HCT116 (cell line): Measurements from ENCODE around the gene CDK4. TPM values are rescaled to one million over a fixed set of nuclear protein-coding genes. Genes with fewer than 3 reads are reported as not detected.

Experiments used
- ATAC-seq: fragments of 200-7000 bp; cut with Tn5 transposase; 2 replicates; pipeline ENCODE4 v1.9.1; 2020; ENCODE audit warnings: mild to moderate bottlenecking, moderate library complexity
- BruUV-seq: library from RNA; stranded (reverse); fragments of 400-500 nt; replicated peaks from 2 replicates; lab custom pipeline; 2021; lab: Mats Ljungman, UMichigan
- CTCF ChIA-PET: fragments of 300-600 bp; sonication (Branson Sonifier 250); formaldehyde crosslinking; loops from one replicate; lab custom pipeline; 2021; ENCODE audit warnings: antibody characterized with exemption; lab: Charles Lee
- POLR2A ChIA-PET: fragments of 300-600, 350-600 bp; sonication (Branson Sonifier 250); formaldehyde crosslinking; loops from one replicate; lab custom pipeline; 2021; ENCODE audit warnings: antibody characterized with exemption; lab: Charles Lee
- RAD21 ChIA-PET, 2 experiments: fragments of 300-600 bp; sonication (Branson Sonifier 250); formaldehyde crosslinking; loops; one replicate each; lab custom pipeline; 2023; ENCODE audit warnings: low total read pairs in 2 of 2; ENCODE audit not compliant: uncharacterized antibody in 2 of 2, unreplicated experiment in 2 of 2, low non-redundant PET in 1 of 2; lab: Charles Lee
- DNase-seq: peaks from one replicate; pipeline ENCODE4 v3.0.0-alpha.2; 2010; ENCODE audit warnings: low read depth, low spot score
- H2AFZ ChIP-seq: fragments of 200-600 bp; shearing (Covaris generic), sonication (generic); 2 replicates; pipeline ENCODE4 v1.6.1; 2017; ENCODE audit warnings: low read depth, mixed run types, mixed read lengths, antibody characterized with exemption, low read length; ENCODE audit not compliant: poor library complexity, severe bottlenecking
- H3K27ac ChIP-seq: 2 replicates; pipeline ENCODE4 v1.5.1; 2012; ENCODE audit warnings: low read depth, low read length
- H3K27me3 ChIP-seq: fragments of 200-600 bp; sonication (generic); 2 replicates; pipeline ENCODE4 v1.6.1; 2016; ENCODE audit warnings: mixed run types, low read length, mixed read lengths; ENCODE audit not compliant: insufficient read depth
- H3K36me3 ChIP-seq, 2 experiments: fragments of 200-500 bp in 1 of 2; fragments of 200-600 bp in 1 of 2; sonication (Bioruptor generic) in 1 of 2; sonication (generic) in 1 of 2; 2 replicates each; pipeline versions ENCODE4 v1.5.1 to v1.6.1; 2014 to 2016; ENCODE audit warnings: low read length in 2 of 2, inconsistent platforms in 1 of 2, mixed read lengths in 1 of 2, mixed run types in 1 of 2; ENCODE audit not compliant: insufficient read depth in 2 of 2, control insufficient read depth in 1 of 2
- H3K4me1 ChIP-seq, 2 experiments: fragments of 200-600 bp in 1 of 2; sonication (generic) in 1 of 2; 2 replicates each; pipeline versions ENCODE4 v1.5.1 to v1.6.1; 2012 to 2017; ENCODE audit warnings: low read length in 2 of 2, inconsistent platforms in 1 of 2, mild to moderate bottlenecking in 1 of 2, mixed read lengths in 1 of 2, mixed run types in 1 of 2, moderate library complexity in 1 of 2; ENCODE audit not compliant: insufficient read depth in 2 of 2, control insufficient read depth in 1 of 2
- H3K4me2 ChIP-seq: fragments of 200-600 bp; sonication (generic); 2 replicates; pipeline ENCODE4 v1.6.1; 2017; ENCODE audit warnings: mixed run types, low read length, mixed read lengths
- H3K4me3 ChIP-seq, 2 experiments: fragments of 200-600 bp in 1 of 2; sonication (generic) in 1 of 2; replicated peaks in 1 of 2; 2 replicates each; pipeline ENCODE4 v1.5.1; 2011 to 2016; ENCODE audit warnings: low read length in 2 of 2, control low read depth in 1 of 2, low read depth in 1 of 2, mild to moderate bottlenecking in 1 of 2, mixed read lengths in 1 of 2, mixed run types in 1 of 2
- H3K79me2 ChIP-seq: fragments of 200-600 bp; sonication (generic); 2 replicates; pipeline ENCODE4 v1.6.1; 2017; ENCODE audit warnings: mild to moderate bottlenecking, mixed run types, low read length, moderate library complexity, mixed read lengths; ENCODE audit not compliant: insufficient read depth
- H3K9ac ChIP-seq: fragments of 200-600 bp; sonication (generic); 2 replicates; pipeline ENCODE4 v1.6.1; 2016; ENCODE audit warnings: low read length, mixed read lengths
- H3K9me2 ChIP-seq: fragments of 200-600 bp; sonication (generic), shearing (Covaris generic); 2 replicates; pipeline ENCODE4 v1.6.1; 2017; ENCODE audit warnings: mixed run types, mild to moderate bottlenecking, moderate library complexity; ENCODE audit not compliant: insufficient read depth
- H3K9me3 ChIP-seq, 2 experiments: fragments of 200-500 bp in 1 of 2; fragments of 200-600 bp in 1 of 2; sonication (Bioruptor generic) in 1 of 2; sonication (generic) in 1 of 2; 2 replicates each; pipeline ENCODE4 v1.6.1; 2014 to 2017; ENCODE audit warnings: low read length in 2 of 2, mixed read lengths in 2 of 2, inconsistent platforms in 1 of 2, low read depth in 1 of 2, mild to moderate bottlenecking in 1 of 2, mixed run types in 1 of 2, moderate library complexity in 1 of 2; ENCODE audit not compliant: control insufficient read depth in 1 of 2, insufficient read depth in 1 of 2
- H4K20me1 ChIP-seq: fragments of 200-600 bp; sonication (generic), shearing (Covaris generic); 2 replicates; pipeline ENCODE4 v1.6.1; 2017; ENCODE audit warnings: mixed run types, mild to moderate bottlenecking, moderate library complexity; ENCODE audit not compliant: insufficient read depth
- CEBPB ChIP-seq: IDR thresholded peaks from 2 replicates; pipeline ENCODE4 v1.6.1; 2012; ENCODE audit warnings: low read depth
- JUND ChIP-seq: IDR thresholded peaks from 2 replicates; pipeline ENCODE4 v1.6.1; 2012
- RAD21 ChIP-seq: IDR thresholded peaks from 2 replicates; pipeline ENCODE4 v1.6.1; 2012; ENCODE audit warnings: low read depth, mild to moderate bottlenecking
- SRF ChIP-seq: IDR thresholded peaks from 2 replicates; pipeline ENCODE4 v1.6.1; 2012; ENCODE audit warnings: low read depth
- ZNF274 ChIP-seq: fragments of 200-500 bp; sonication (Bioruptor generic); IDR thresholded peaks from 2 replicates; pipeline ENCODE4 v1.6.1; 2014; ENCODE audit warnings: mild to moderate bottlenecking, low read depth, low read length, inconsistent platforms
- intact Hi-C: fragments of 100-400 bp; cut with micrococcal nuclease; formaldehyde crosslinking; loops from 2 replicates; pipeline ENCODE4 v1.10.0; 2022
- total RNA-seq: library from RNA; stranded (reverse); gene quantifications from one replicate; pipeline ENCODE4 v1.2.1, GENCODE V29; 2021; ENCODE audit not compliant: unreplicated experiment
- TF ChIP-seq, protein P1 (sequence below): IDR thresholded peaks from 2 replicates; pipeline ENCODE4 v1.6.1; 2012
- TF ChIP-seq, protein P2 (sequence below): IDR thresholded peaks from 2 replicates; pipeline ENCODE4 v1.6.1; 2012
- TF ChIP-seq, protein P3 (sequence below), 3 experiments: fragments of 200-600 bp in 1 of 3; sonication (generic) in 1 of 3; IDR thresholded peaks in 2 of 3; conservative IDR thresholded peaks in 1 of 3; 2 replicates each; pipeline ENCODE4 v1.5.1; 2012 to 2017; ENCODE audit warnings: low read depth in 2 of 3, low read length in 2 of 3, antibody characterized with exemption in 1 of 3, borderline replicate concordance in 1 of 3, control low read depth in 1 of 3, mild to moderate bottlenecking in 1 of 3, mixed read lengths in 1 of 3, mixed run types in 1 of 3, moderate library complexity in 1 of 3; ENCODE audit not compliant: insufficient read depth in 1 of 3

CDK4 gene
- total RNA-seq, 1 experiment from 2014 or later: 206 TPM

DNA sequence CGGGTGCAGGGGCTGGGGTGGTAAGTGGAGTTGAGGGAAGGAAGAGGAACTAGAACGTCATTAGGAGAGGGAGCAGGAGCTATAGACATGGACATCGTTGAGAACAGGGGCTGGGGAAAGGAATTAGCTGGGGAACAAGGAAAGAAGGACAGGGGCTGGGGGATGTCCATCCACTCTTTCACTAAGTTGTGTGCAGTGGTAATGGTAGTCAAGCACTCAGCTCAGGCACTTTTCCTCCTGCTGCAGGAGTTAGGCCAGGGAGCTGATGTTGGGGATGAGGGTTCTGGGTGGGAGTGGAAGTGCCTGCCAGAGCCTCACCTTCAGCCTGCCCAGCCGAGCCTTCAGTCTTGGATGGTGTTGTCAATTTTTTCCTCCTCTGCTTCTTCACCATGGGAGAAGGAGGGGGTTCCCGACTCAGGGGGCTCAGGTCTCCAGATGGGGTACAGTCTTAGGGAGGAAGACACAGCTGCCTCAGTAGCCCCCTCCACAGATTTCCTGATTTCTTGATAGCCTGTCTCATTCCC lies 22.7 kb downstream of the CDK4 start:
- POLR2A ChIA-PET: no interaction called here

More for the DNA sequence above, 22.7 kb downstream of the CDK4 start:
- Histone ChIP-seq H3K9me2 (no peaks in the 10 kb centered on the region), H3K4me2 (no peak overlapping the region), H4K20me1 (no peaks in the 10 kb centered on the region), H3K4me3 (no peak overlapping the region), H3K36me3 (peaks cover 4 to 14% of the 10 kb centered on the region in 2 experiments; a peak in 3 of 4 replicates), H2AFZ (no peak overlapping the region), H3K9me3 (no peaks in the 10 kb centered on the region), H3K27ac (no peak overlapping the region), H3K27me3 (no peaks in the 10 kb centered on the region), H3K4me1 (peaks cover 7 to 18% of the 10 kb centered on the region in 2 experiments; a peak in 3 of 4 replicates), H3K9ac (no peak overlapping the region), H3K79me2 (no peaks in the 10 kb centered on the region)
- RAD21 ChIA-PET: no interaction called here
- DNase-seq (no peak), ATAC-seq (no peak)
- CTCF ChIA-PET: interaction anchor here (0.6 to 1.1 kb wide), 3 partner anchors 9 to 486 kb away, joined by 3 to 6 read pairs (median 3); no protein-coding TSS in a partner anchor
- BruUV-seq: no TSS peak
- intact Hi-C loops: no loop called here
- TF ChIP-seq, protein P1, sequence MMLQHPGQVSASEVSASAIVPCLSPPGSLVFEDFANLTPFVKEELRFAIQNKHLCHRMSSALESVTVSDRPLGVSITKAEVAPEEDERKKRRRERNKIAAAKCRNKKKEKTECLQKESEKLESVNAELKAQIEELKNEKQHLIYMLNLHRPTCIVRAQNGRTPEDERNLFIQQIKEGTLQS: no peak
- TF ChIP-seq CEBPB: no peak
- no peak for TF ChIP-seq ZNF274
- TF ChIP-seq, protein P2, sequence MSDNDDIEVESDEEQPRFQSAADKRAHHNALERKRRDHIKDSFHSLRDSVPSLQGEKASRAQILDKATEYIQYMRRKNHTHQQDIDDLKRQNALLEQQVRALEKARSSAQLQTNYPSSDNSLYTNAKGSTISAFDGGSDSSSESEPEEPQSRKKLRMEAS: no peak
- TF ChIP-seq, protein P3, sequence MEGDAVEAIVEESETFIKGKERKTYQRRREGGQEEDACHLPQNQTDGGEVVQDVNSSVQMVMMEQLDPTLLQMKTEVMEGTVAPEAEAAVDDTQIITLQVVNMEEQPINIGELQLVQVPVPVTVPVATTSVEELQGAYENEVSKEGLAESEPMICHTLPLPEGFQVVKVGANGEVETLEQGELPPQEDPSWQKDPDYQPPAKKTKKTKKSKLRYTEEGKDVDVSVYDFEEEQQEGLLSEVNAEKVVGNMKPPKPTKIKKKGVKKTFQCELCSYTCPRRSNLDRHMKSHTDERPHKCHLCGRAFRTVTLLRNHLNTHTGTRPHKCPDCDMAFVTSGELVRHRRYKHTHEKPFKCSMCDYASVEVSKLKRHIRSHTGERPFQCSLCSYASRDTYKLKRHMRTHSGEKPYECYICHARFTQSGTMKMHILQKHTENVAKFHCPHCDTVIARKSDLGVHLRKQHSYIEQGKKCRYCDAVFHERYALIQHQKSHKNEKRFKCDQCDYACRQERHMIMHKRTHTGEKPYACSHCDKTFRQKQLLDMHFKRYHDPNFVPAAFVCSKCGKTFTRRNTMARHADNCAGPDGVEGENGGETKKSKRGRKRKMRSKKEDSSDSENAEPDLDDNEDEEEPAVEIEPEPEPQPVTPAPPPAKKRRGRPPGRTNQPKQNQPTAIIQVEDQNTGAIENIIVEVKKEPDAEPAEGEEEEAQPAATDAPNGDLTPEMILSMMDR (IDR thresholded peaks at IDR 0.05 in 2 of 3, conservative IDR thresholded peaks at IDR 0.05 in 1 of 3; ENCODE audit: borderline replicate concordance in 1 of 3, insufficient read depth in 1 of 3, low read depth in 2 of 3, low read length in 2 of 3): no peak
- no peak for TF ChIP-seq SRF
- no peak for TF ChIP-seq RAD21
- no peak for TF ChIP-seq JUND
